BE2C (cell line): ENCODE results near the gene VPS35L.
A peak's percentile ranks its signal among the peaks of the same experiment; 100 is the strongest.
"Not testable (repeated sequence)": the region's sequence is repeated elsewhere in the genome, so short reads cannot be mapped to it uniquely, and the experiment has no call there.

Source experiments
- DNase-seq: peaks from one replicate; pipeline ENCODE4 v3.0.0-alpha.2; 2020
- H3K27me3 ChIP-seq: fragments of 250-450 bp; sonication (Bioruptor Pico); 2 replicates; pipeline ENCODE4 v1.5.1; 2020; ENCODE audit warnings: mild to moderate bottlenecking
- H3K36me3 ChIP-seq: fragments of 250-450 bp; sonication (Bioruptor Pico); 2 replicates; pipeline ENCODE4 v1.5.1; 2020; ENCODE audit warnings: mild to moderate bottlenecking
- H3K4me1 ChIP-seq: fragments of 250-450 bp; sonication (Bioruptor Pico); 2 replicates; pipeline ENCODE4 v1.5.1; 2020
- H3K4me3 ChIP-seq: 2 replicates; pipeline ENCODE4 v1.5.1; 2011; ENCODE audit warnings: low read depth, low read length
- H3K9me3 ChIP-seq: fragments of 250-450 bp; sonication (Bioruptor Pico); 2 replicates; pipeline ENCODE4 v1.5.1; 2020
- TF ChIP-seq, protein P1 (sequence below): IDR thresholded peaks from 2 replicates; pipeline ENCODE4 v1.5.1; 2012; ENCODE audit warnings: mild to moderate bottlenecking, low read depth, low read length

The VPS35L gene

DNA sequence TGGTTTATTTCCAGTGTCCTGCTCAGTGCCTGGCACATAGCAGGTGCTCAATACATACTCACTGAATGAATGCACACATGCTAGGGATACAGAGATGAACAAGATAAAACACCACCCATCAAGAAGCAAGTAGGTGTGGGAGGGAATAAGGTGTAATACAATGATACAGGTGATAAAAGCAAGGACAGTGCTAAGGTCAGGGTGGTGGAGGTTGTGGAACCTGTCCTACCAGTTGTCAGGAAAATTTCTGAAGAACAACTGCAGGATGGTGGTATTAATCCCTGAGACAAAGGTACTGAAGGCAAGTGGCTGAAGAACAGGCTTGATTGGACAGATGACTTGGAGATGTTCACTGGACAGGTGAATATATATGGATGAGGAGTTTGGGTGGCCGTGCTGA, 160.7 kb downstream of the VPS35L start:
- no peaks in the 10 kb centered on the region for H3K4me1 ChIP-seq
- no peak for DNase-seq
- peaks cover 32% of the 10 kb centered on the region for H3K36me3 ChIP-seq
- H3K9me3 ChIP-seq = no peaks in the 10 kb centered on the region
- no peaks in the 10 kb centered on the region for H3K27me3 ChIP-seq
- TF ChIP-seq, protein P1, sequence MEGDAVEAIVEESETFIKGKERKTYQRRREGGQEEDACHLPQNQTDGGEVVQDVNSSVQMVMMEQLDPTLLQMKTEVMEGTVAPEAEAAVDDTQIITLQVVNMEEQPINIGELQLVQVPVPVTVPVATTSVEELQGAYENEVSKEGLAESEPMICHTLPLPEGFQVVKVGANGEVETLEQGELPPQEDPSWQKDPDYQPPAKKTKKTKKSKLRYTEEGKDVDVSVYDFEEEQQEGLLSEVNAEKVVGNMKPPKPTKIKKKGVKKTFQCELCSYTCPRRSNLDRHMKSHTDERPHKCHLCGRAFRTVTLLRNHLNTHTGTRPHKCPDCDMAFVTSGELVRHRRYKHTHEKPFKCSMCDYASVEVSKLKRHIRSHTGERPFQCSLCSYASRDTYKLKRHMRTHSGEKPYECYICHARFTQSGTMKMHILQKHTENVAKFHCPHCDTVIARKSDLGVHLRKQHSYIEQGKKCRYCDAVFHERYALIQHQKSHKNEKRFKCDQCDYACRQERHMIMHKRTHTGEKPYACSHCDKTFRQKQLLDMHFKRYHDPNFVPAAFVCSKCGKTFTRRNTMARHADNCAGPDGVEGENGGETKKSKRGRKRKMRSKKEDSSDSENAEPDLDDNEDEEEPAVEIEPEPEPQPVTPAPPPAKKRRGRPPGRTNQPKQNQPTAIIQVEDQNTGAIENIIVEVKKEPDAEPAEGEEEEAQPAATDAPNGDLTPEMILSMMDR = no peak
- peak overlapping the region; percentile 6; the same call in 1 of the 2 replicates for H3K4me3 ChIP-seq

DNA sequence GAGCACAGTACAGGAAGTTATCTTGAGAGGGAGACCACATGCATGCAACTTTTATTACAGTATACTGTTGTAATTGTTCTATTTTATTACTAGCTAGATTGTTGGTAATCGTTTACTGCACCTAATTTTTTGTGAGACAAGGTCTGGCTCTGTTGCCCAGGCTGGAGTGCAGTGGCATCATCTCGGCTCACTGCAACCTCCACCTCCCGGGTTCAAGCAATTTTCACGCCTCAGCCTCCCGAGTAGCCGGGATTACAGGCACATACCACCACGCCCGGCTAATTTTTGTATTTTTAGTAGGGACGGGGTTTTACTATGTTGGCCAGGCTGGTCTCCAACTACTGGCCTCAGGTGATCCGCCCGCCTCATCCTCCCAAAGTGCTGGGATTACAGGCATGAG, 161.2 kb downstream of the VPS35L start:
- not testable (repeated sequence) for H3K9me3 ChIP-seq, H3K27me3 ChIP-seq, DNase-seq, H3K4me1 ChIP-seq
- peaks cover 28% of the 10 kb centered on the region for H3K36me3 ChIP-seq
- peak overlapping the region; percentile 99 for H3K4me3 ChIP-seq

DNA sequence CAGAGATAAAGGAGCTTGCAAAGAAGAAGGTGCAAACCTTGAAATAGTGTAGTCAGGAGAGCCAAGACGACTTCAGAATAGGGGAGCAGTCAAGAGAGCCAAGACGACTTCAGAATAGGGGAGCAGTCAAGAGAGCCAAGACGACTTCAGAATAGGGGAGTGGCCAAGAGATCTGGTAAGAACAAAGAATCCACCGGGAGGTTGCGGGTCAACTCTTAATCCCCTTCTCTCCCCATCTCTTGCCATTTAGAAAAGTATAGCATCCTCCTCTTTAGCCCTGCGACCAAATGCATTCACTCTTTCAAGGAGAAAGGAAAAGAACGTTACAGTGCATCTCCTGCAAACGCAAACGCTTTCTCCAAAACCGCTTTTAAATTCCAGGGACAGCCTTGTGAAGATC, 161.8 kb downstream of the VPS35L start:
- H3K4me1 ChIP-seq = no peaks in the 10 kb centered on the region
- H3K9me3 ChIP-seq = no peaks in the 10 kb centered on the region
- H3K4me3 ChIP-seq = peak overlapping the region; percentile 99
- DNase-seq = no peak
- no peaks in the 10 kb centered on the region for H3K27me3 ChIP-seq
- TF ChIP-seq, protein P1 = no peak
- H3K36me3 ChIP-seq = peaks cover 25% of the 10 kb centered on the region

DNA sequence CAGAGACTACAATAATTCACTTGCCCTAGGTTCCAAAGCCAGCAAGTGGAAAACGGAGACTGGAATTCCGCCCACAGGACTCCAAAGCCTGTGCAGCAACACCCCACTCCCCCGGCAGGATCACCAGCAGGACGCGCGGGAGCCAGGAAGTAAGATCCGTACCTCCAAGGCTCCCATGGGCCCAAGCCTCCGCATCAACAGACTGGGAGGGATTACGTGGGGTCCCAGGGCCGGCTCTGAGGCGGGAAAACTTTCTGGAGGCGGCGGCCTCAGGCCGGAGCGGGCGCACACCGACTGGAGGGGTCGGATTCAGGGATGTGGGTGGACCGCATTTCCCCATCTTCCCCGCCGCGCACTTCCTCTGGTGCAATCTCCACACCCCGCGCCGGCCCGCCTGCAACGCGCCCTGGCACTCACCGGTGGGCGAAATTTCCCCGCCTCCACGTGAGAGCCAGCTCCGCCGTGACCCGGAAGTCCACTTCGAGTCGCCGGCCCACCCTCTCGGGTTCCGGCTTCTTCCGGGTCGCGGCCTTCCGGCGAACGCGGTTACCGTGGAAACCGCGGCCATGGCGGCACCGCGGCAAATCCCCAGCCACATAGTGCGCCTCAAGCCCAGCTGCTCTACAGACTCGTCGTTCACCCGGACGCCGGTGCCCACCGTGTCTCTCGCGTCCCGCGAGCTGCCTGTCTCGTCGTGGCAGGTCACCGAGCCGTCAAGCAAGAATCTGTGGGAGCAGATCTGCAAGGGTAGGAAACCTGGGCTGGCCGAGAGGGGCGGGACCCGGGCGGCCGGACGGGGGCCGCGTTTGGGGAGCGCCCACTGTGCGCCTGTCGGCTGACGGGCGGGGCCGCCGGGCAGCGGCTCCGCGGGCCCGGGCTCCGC, 162.5 kb downstream of the VPS35L start, which contains the start of the genes IQCK and KNOP1:
Gene IQCK, plus strand, starts transcription at position 531 of the 883 bp plus-strand sequence. Its CDS starts 36 bp downstream, at position 567.
Gene KNOP1, minus strand, starts transcription at position 487 of the 883 bp plus-strand sequence. CDS start 3,192 bp downstream, outside the sequence.
- Histone ChIP-seq H3K4me1 (no peaks in the 10 kb centered on the region), H3K9me3 (no peaks in the 10 kb centered on the region), H3K27me3 (no peaks in the 10 kb centered on the region), H3K36me3 (peaks cover 18% of the 10 kb centered on the region), H3K4me3 (peak within 1 kb of the TSS; percentile 99)
- peak; percentile 93 for DNase-seq
- TF ChIP-seq, protein P1 = no peak

DNA sequence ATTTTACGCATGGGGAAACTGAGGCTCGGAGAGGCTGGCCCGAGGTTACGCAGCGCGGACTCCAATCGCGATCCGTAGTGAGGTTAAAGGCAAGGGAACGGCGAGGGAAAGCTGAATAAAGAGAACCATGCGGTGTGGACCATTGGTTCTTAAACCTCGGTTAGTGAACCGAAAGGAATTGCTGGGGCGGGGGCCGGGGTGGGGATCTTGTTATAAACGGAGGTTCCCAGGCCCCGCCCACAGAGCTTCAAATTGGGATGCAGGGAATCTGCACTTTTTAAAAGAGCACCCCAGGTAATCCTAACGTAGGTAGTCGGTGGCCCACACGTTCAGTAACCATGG, 163.1 kb downstream of the VPS35L start:
- no peaks in the 10 kb centered on the region for H3K27me3 ChIP-seq
- no peak for DNase-seq
- H3K4me1 ChIP-seq = no peaks in the 10 kb centered on the region
- peak overlapping the region; percentile 99 for H3K4me3 ChIP-seq
- peaks cover 12% of the 10 kb centered on the region for H3K36me3 ChIP-seq
- TF ChIP-seq, protein P1 = no peak
- no peaks in the 10 kb centered on the region for H3K9me3 ChIP-seq

DNA sequence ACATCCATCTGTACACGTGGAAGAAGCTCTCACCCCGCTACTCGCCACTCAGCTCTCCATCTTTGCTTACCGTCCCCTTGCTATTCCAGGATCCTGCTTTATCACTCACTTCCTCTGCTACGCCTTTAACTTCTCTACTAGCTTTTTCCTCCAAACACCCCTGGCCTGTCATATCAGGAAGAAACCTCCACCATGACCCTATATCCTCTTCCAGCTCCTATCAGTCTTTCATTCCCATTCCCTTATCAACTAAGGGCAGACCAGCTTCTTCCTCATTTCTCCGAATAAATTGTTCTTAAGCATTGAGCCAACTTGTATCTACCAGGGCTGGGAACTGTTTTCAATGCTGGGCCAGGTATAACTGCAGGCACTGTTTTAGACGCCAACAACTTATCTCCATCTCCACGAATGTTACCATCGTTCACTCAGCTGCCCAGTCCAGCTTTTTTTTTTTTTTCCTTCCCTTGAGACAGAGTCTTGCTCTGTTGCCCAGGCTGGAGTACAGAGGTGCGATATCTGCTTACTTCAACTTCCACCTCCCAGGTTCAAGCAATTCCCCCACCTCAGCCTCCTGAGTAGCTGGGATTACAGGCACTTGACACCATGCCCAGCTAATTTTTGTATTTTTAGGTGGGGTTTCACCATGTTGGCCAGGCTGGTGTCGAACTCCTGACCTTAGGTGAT, 166.9 kb downstream of the VPS35L start:
- TF ChIP-seq, protein P1 = no peak
- H3K4me1 ChIP-seq = no peaks in the 10 kb centered on the region
- no peak for DNase-seq
- H3K9me3 ChIP-seq = no peaks in the 10 kb centered on the region
- no peak overlapping the region for H3K4me3 ChIP-seq
- no peaks in the 10 kb centered on the region for H3K27me3 ChIP-seq
- no peaks in the 10 kb centered on the region for H3K36me3 ChIP-seq
